Activated CD8-positive, alpha-beta T cell treated with anti-CD3 and anti-CD28 coated beads for 36 hours (primary cell): Measurements from ENCODE around the gene RETN. TPM values are rescaled to one million over a fixed set of nuclear protein-coding genes. Genes with fewer than 3 reads are reported as not detected.

Experiments used
- ATAC-seq: fragments of 200-7000 bp; cut with Tn5 transposase; one replicate; pipeline ENCODE4 v1.10.0; 2021; ENCODE audit warnings: mild to moderate bottlenecking, moderate library complexity
- CTCF ChIA-PET: fragments of 350-600 bp; sonication (Branson Sonifier 250); formaldehyde crosslinking; loops from one replicate; lab custom pipeline; 2021; ENCODE audit warnings: antibody characterized with exemption; lab: Charles Lee
- POLR2A ChIA-PET: fragments of 350-600 bp; sonication (Branson Sonifier 250); formaldehyde crosslinking; loops from one replicate; lab custom pipeline; 2021; ENCODE audit warnings: antibody characterized with exemption; lab: Charles Lee
- DNase-seq: peaks from one replicate; pipeline ENCODE4 v3.0.0-alpha.2; 2020
- H3K27ac Mint-ChIP-seq: one replicate; pipeline ENCODE4 v1.8.0; 2021; ENCODE audit warnings: mild to moderate bottlenecking, mixed read lengths
- H3K27me3 Mint-ChIP-seq: one replicate; pipeline ENCODE4 v1.8.0; 2021; ENCODE audit warnings: mixed read lengths
- H3K36me3 Mint-ChIP-seq: one replicate; pipeline ENCODE4 v1.8.0; 2021; ENCODE audit warnings: low read depth, mixed read lengths
- H3K4me1 Mint-ChIP-seq: one replicate; pipeline ENCODE4 v1.8.0; 2021; ENCODE audit warnings: low read depth, mixed read lengths
- H3K4me3 Mint-ChIP-seq: one replicate; pipeline ENCODE4 v1.8.0; 2021; ENCODE audit warnings: mild to moderate bottlenecking, moderate library complexity, mixed read lengths
- H3K9me3 Mint-ChIP-seq: one replicate; pipeline ENCODE4 v1.8.0; 2021; ENCODE audit warnings: mixed read lengths
- CTCF ChIP-seq: fragments of 200-600 bp; IDR thresholded peaks from one replicate; pipeline ENCODE4 v1.8.0; 2022; ENCODE audit warnings: antibody characterized with exemption, mild to moderate bottlenecking
- intact Hi-C: fragments of 100-400 bp; cut with micrococcal nuclease; formaldehyde crosslinking; loops from one replicate; pipeline ENCODE4 v1.10.0; 2022
- total RNA-seq, 2 experiments: library from RNA; stranded (reverse); gene quantifications; one replicate each; pipeline ENCODE4 v1.2.3, GENCODE V29; 2021

Gene RETN
- total RNA-seq, 2 experiments from 2014 or later, result not detected

- Mint-ChIP-seq H3K36me3 (no peaks in the 10 kb centered on the region), H3K27me3 (peaks cover 8% of the 10 kb centered on the region), H3K9me3 (no peaks in the 10 kb centered on the region), H3K4me3 (peak overlapping the region; percentile 61), H3K27ac (peak overlapping the region; percentile 62), H3K4me1 (peaks cover 23% of the 10 kb centered on the region)
- ChIA-PET POLR2A (interaction anchor here (0.9 to 1.6 kb wide), 6 partner anchors 8 to 102 kb away, joined by 3 to 4 read pairs (median 3); partner anchors contain the start of gene TRAPPC5), CTCF (interaction anchor here (0.8 to 5.0 kb wide), 4 partner anchors 18 to 231 kb away, joined by 3 to 28 read pairs (median 6); partner anchors contain the start of gene TRAPPC5)
- intact Hi-C loops, result no loop called here
- DNase-seq (no peak), ATAC-seq (no peak)
- TF ChIP-seq CTCF, result no peak
Measured at GRCh38 chr19:7699003-7699402, 30.2 kb downstream of the RETN start.

GRCh38 chr19:7699417-7700401, 30.9 kb downstream of the RETN start:
- ChIA-PET CTCF (interaction anchor here (0.8 to 5.0 kb wide), 3 partner anchors 19 to 232 kb away, joined by 3 to 28 read pairs (median 4); partner anchors contain the start of gene TRAPPC5), POLR2A (interaction anchor here (0.9 to 1.6 kb wide), 6 partner anchors 9 to 101 kb away, joined by 3 to 4 read pairs (median 3); partner anchors contain the start of gene TRAPPC5)
- intact Hi-C loops, result loop anchor here (10.0 kb wide), 1 partner anchor 75 kb away; no protein-coding TSS in a partner anchor
- H3K4me1 Mint-ChIP-seq, result peaks cover 28% of the 10 kb centered on the region
- no peak for TF ChIP-seq CTCF
- ATAC-seq (peak; percentile 74), DNase-seq (peak; percentile 83)
- H3K9me3 Mint-ChIP-seq, result no peaks in the 10 kb centered on the region
- no peaks in the 10 kb centered on the region for H3K36me3 Mint-ChIP-seq
- H3K4me3 Mint-ChIP-seq, result peak overlapping the region; percentile 61
- H3K27ac Mint-ChIP-seq, result peak overlapping the region; percentile 83
- H3K27me3 Mint-ChIP-seq, result peaks cover 8% of the 10 kb centered on the region

GRCh38 chr19:7701049-7701653, 32.3 kb downstream of the RETN start:
- Mint-ChIP-seq H3K4me3 (no peak overlapping the region), H3K36me3 (no peaks in the 10 kb centered on the region), H3K27me3 (peaks cover 8% of the 10 kb centered on the region), H3K27ac (no peak overlapping the region), H3K9me3 (no peaks in the 10 kb centered on the region), H3K4me1 (peaks cover 40% of the 10 kb centered on the region)
- CTCF ChIA-PET, result interaction anchor here (0.6 kb wide), 1 partner anchor 133 kb away, joined by 3 read pairs; no protein-coding TSS in a partner anchor
- POLR2A ChIA-PET, result interaction anchor here (0.8 kb wide), 1 partner anchor 108 kb away, joined by 3 read pairs; no protein-coding TSS in a partner anchor
- ATAC-seq (no peak), DNase-seq (no peak)
- intact Hi-C loops, result loop anchor here (10.0 kb wide), 1 partner anchor 74 kb away; no protein-coding TSS in a partner anchor
- TF ChIP-seq CTCF, result no peak

GRCh38 chr19:7701654-7702457, 33.0 kb downstream of the RETN start, which contains the start of gene FCER2:
Gene FCER2 (minus strand): TSS chr19:7702131. CDS start chr19:7699760, 2,371 bp downstream.
- Mint-ChIP-seq H3K4me3 (no peak within 1 kb of the TSS), H3K9me3 (no peaks in the 10 kb centered on the region), H3K27me3 (peaks cover 6% of the 10 kb centered on the region), H3K36me3 (peaks cover 1% of the 10 kb centered on the region), H3K4me1 (peaks cover 47% of the 10 kb centered on the region), H3K27ac (no peak within 1 kb of the TSS)
- ATAC-seq (no peak), DNase-seq (no peak)
- CTCF ChIA-PET, result interaction anchor here (0.6 to 1.5 kb wide), 2 partner anchors 21 to 134 kb away, joined by 3 to 6 read pairs; partner anchors contain the start of gene TRAPPC5
- no peak for TF ChIP-seq CTCF
- POLR2A ChIA-PET, result interaction anchor here (0.8 kb wide), 1 partner anchor 108 kb away, joined by 3 read pairs; no protein-coding TSS in a partner anchor
- intact Hi-C loops, result loop anchor here (10.0 kb wide), 1 partner anchor 73 kb away; no protein-coding TSS in a partner anchor
